ENCODE results near the gene KRTAP10-3.

GRCh38 chr21:44510508-44511218 lies 47.9 kb downstream of the KRTAP10-3 start:
- TF ChIP-seq CTCF (IDR thresholded peaks at IDR 0.05) (peak; percentile 68 to 88 (median 85)), POLR2A (IDR thresholded peaks at IDR 0.05) (no peak)

All from body of pancreas (tissue), 4 donors.